ENCODE results near the gene HNRNPLL.
"Not testable (repeated sequence)": the region's sequence is repeated elsewhere in the genome, so short reads cannot be mapped to it uniquely, and the experiment has no call there.

Gene HNRNPLL

GRCh38 chr2:38619458-38620164, 16.9 kb upstream of the HNRNPLL start:
- DNase-seq (ENCODE audit: low read depth), result no peak

GRCh38 chr2:38617301-38617700, 14.6 kb upstream of the HNRNPLL start:
- no peak for DNase-seq (ENCODE audit: low read depth)

- DNase-seq (ENCODE audit: low read depth), result no peak
Observed at GRCh38 chr2:38615237-38615636, 12.5 kb upstream of the HNRNPLL start.

GRCh38 chr2:38613849-38614213, 11.1 kb upstream of the HNRNPLL start:
- DNase-seq (ENCODE audit: low read depth), result no peak

- no peak for DNase-seq (ENCODE audit: low read depth)
Observed at GRCh38 chr2:38613126-38613848, 10.6 kb upstream of the HNRNPLL start.

- DNase-seq (ENCODE audit: low read depth), result no peak
Observed at GRCh38 chr2:38610851-38611801, 8.4 kb upstream of the HNRNPLL start.

GRCh38 chr2:38609246-38609645, 6.5 kb upstream of the HNRNPLL start:
- not testable (repeated sequence) for DNase-seq (ENCODE audit: low read depth)

- no peak for DNase-seq (ENCODE audit: low read depth)
Observed at GRCh38 chr2:38608755-38609154, 6.0 kb upstream of the HNRNPLL start.

GRCh38 chr2:38605298-38605830, 2.6 kb upstream of the HNRNPLL start:
- DNase-seq (ENCODE audit: low read depth), result no peak

GRCh38 chr2:38603402-38604290, 918 bp upstream of the HNRNPLL start:
- DNase-seq (ENCODE audit: low read depth), result peak; percentile 55

- no peak for DNase-seq (ENCODE audit: low read depth)
Observed at GRCh38 chr2:38602136-38602731, 494 bp downstream of the HNRNPLL start.

- no peak for DNase-seq (ENCODE audit: low read depth)
Observed at GRCh38 chr2:38601463-38602135, 1.1 kb downstream of the HNRNPLL start.

GRCh38 chr2:38600921-38601455, 1.7 kb downstream of the HNRNPLL start:
- DNase-seq (ENCODE audit: low read depth), result no peak

- DNase-seq (ENCODE audit: low read depth), result no peak
Observed at GRCh38 chr2:38600242-38600891, 2.4 kb downstream of the HNRNPLL start.

GRCh38 chr2:38599706-38600105, 3.0 kb downstream of the HNRNPLL start:
- no peak for DNase-seq (ENCODE audit: low read depth)

GRCh38 chr2:38598991-38599295, 3.8 kb downstream of the HNRNPLL start:
- no peak for DNase-seq (ENCODE audit: low read depth)

GRCh38 chr2:38598200-38598990, 4.3 kb downstream of the HNRNPLL start:
- no peak for DNase-seq (ENCODE audit: low read depth)

GRCh38 chr2:38597115-38597514, 5.6 kb downstream of the HNRNPLL start:
- DNase-seq (ENCODE audit: low read depth), result no peak

GRCh38 chr2:38596229-38596628, 6.5 kb downstream of the HNRNPLL start:
- DNase-seq (ENCODE audit: low read depth), result no peak

Data from stimulated activated CD8-positive, alpha-beta memory T cell treated with anti-CD3 and anti-CD28 coated beads, Interleukin-15, amount 100 ng/mL, for 24 hours (primary cell).